KMS-11 (cell line): ENCODE data around the gene CTDSP2.

Source experiments
- H2AFZ ChIP-seq: fragments of 200-600 bp; sonication (generic); 2 replicates; pipeline ENCODE4 v1.6.1; 2016; ENCODE audit warnings: antibody characterized with exemption, mixed run types, low read depth
- H3K27ac ChIP-seq: fragments of 200-600 bp; sonication (generic); 2 replicates; pipeline ENCODE4 v1.6.1; 2016; ENCODE audit warnings: mild to moderate bottlenecking, mixed run types
- H3K27me3 ChIP-seq: fragments of 200-600 bp; sonication (generic); 2 replicates; pipeline ENCODE4 v1.6.1; 2017; ENCODE audit warnings: mild to moderate bottlenecking, low read depth, mixed run types, moderate library complexity; ENCODE audit not compliant: insufficient read depth
- H3K36me3 ChIP-seq: fragments of 200-600 bp; sonication (generic); 2 replicates; pipeline ENCODE4 v1.6.1; 2017; ENCODE audit warnings: mild to moderate bottlenecking, mixed run types; ENCODE audit not compliant: insufficient read depth
- H3K4me1 ChIP-seq: fragments of 200-600 bp; sonication (generic); 2 replicates; pipeline ENCODE4 v1.6.1; 2016; ENCODE audit warnings: mild to moderate bottlenecking, low read depth, mixed run types; ENCODE audit not compliant: poor library complexity, severe bottlenecking
- H3K4me2 ChIP-seq: fragments of 200-600 bp; sonication (generic); 2 replicates; pipeline ENCODE4 v1.7.0; 2016; ENCODE audit warnings: mild to moderate bottlenecking, mixed run types
- H3K4me3 ChIP-seq: fragments of 200-600 bp; sonication (generic); IDR thresholded peaks from 2 replicates; pipeline ENCODE4 v1.6.1; 2017; ENCODE audit warnings: low read depth, low read length, mixed read lengths; ENCODE audit not compliant: insufficient read depth
- H3K79me2 ChIP-seq: fragments of 200-600 bp; sonication (generic); 2 replicates; pipeline ENCODE4 v1.6.1; 2016; ENCODE audit warnings: low read depth, mixed run types; ENCODE audit not compliant: insufficient read depth
- H3K9ac ChIP-seq: fragments of 200-600 bp; sonication (generic); 2 replicates; pipeline ENCODE4 v1.6.1; 2016; ENCODE audit warnings: mild to moderate bottlenecking, mixed run types
- H4K20me1 ChIP-seq: fragments of 200-600 bp; sonication (generic); 2 replicates; pipeline ENCODE4 v1.6.1; 2016; ENCODE audit warnings: mild to moderate bottlenecking, mixed run types; ENCODE audit not compliant: insufficient read depth
- TF ChIP-seq, protein P1 (sequence below): fragments of 200-600 bp; sonication (generic); conservative IDR thresholded peaks from 2 replicates; pipeline ENCODE4 v1.6.1; 2017; ENCODE audit warnings: low read depth, mild to moderate bottlenecking, antibody characterized with exemption, low read length, moderate library complexity, mixed read lengths

Gene CTDSP2

DNA sequence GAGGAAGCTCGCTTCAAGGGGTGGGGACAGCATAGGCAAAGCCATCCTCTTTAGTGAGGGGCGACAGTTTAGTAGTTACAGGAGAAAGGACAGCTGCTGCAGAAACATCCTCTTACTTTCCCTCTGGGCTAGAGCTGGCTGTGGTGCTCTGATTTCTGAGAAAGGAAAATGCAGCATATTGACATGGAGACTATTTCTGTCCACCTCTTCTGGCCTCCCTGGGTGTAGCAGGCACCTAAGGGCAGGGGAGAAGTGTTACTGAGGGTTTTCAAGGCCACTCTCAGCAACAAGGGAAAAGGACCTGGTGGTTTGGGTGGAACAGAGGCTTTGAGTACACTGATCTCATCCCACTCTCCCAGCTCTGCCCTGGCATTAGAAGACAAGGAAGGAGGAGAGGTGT, 40.0 kb upstream of the CTDSP2 start:
- H3K4me2 ChIP-seq: no peak overlapping the region
- no peaks in the 10 kb centered on the region for H3K79me2 ChIP-seq
- H3K4me3 ChIP-seq: no peak overlapping the region
- TF ChIP-seq, protein P1, sequence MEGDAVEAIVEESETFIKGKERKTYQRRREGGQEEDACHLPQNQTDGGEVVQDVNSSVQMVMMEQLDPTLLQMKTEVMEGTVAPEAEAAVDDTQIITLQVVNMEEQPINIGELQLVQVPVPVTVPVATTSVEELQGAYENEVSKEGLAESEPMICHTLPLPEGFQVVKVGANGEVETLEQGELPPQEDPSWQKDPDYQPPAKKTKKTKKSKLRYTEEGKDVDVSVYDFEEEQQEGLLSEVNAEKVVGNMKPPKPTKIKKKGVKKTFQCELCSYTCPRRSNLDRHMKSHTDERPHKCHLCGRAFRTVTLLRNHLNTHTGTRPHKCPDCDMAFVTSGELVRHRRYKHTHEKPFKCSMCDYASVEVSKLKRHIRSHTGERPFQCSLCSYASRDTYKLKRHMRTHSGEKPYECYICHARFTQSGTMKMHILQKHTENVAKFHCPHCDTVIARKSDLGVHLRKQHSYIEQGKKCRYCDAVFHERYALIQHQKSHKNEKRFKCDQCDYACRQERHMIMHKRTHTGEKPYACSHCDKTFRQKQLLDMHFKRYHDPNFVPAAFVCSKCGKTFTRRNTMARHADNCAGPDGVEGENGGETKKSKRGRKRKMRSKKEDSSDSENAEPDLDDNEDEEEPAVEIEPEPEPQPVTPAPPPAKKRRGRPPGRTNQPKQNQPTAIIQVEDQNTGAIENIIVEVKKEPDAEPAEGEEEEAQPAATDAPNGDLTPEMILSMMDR: no peak
- no peak overlapping the region for H3K27ac ChIP-seq
- no peaks in the 10 kb centered on the region for H3K36me3 ChIP-seq
- H2AFZ ChIP-seq: no peak overlapping the region
- H3K9ac ChIP-seq: no peak overlapping the region
- H4K20me1 ChIP-seq: no peaks in the 10 kb centered on the region
- peaks cover 13% of the 10 kb centered on the region for H3K4me1 ChIP-seq
- H3K27me3 ChIP-seq: no peaks in the 10 kb centered on the region

DNA sequence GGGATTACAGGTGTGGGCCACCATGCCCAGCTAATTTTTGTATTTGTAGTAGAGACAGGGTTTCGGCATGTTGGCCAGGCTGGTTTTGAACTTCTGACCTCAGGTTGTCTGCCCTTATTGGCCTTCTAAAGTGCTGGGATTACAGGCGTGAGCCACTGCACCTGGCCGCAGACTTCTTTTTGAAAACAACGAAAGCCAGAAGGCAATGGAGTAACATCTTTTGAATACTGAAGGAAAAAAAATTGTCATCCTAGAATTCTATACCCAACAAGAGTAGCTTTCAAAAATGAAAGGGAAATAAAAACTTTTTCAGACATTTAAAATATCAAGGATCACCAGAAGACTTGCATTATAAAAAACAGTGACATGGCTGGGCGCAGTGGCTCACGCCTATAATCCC, 38.7 kb upstream of the CTDSP2 start:
- H3K36me3 ChIP-seq: no peaks in the 10 kb centered on the region
- H3K27ac ChIP-seq: no peak overlapping the region
- no peak overlapping the region for H3K9ac ChIP-seq
- H2AFZ ChIP-seq: no peak overlapping the region
- H3K4me2 ChIP-seq: no peak overlapping the region
- H3K4me3 ChIP-seq: no peak overlapping the region
- peaks cover 13% of the 10 kb centered on the region for H3K4me1 ChIP-seq
- TF ChIP-seq, protein P1: no peak
- no peaks in the 10 kb centered on the region for H4K20me1 ChIP-seq
- H3K27me3 ChIP-seq: no peaks in the 10 kb centered on the region
- H3K79me2 ChIP-seq: no peaks in the 10 kb centered on the region

DNA sequence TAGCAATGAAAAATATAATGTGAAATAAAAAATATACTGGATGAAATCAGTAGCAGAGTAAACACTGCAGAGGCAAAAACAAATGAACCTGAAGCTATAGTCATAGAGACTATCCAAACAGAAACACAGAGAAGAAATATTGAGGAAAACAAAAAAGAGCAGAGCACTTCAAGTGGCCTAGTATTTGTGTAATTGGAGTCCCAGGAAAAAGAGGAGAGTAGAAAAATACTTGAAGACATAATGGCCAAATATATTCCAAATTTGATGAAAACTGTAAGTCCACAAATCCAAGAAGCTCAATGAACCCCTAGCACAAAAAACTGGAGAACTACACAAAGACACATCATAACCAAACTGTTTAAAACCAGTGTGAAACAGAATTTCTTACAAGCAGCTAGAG, 37.2 kb upstream of the CTDSP2 start:
- Histone ChIP-seq H2AFZ (no peak overlapping the region), H3K36me3 (no peaks in the 10 kb centered on the region), H3K4me1 (peaks cover 12% of the 10 kb centered on the region), H3K79me2 (no peaks in the 10 kb centered on the region), H3K9ac (no peak overlapping the region), H3K4me2 (no peak overlapping the region), H3K27me3 (no peaks in the 10 kb centered on the region), H3K27ac (no peak overlapping the region), H3K4me3 (no peak overlapping the region), H4K20me1 (no peaks in the 10 kb centered on the region)
- TF ChIP-seq, protein P1: no peak

DNA sequence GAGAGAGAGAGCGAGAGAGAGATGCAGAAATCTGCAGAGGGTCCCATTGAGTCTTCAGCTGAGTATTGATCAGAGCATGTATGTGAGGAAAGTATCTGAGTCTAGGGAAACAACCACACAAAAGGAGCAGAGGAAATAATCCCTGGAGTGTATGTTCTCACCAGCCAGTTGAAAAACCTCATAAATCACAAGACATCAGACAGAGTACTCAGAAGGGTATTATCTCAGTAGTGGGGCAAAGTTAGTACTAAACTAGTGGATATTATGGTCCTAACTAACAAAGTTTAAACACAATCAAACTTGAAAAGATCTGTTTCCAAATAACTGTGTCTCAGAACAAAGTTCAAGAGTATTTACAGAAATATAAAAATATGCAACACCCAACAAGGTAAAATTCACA, 36.5 kb upstream of the CTDSP2 start:
- Histone ChIP-seq H3K27me3 (no peaks in the 10 kb centered on the region), H3K36me3 (no peaks in the 10 kb centered on the region), H4K20me1 (no peaks in the 10 kb centered on the region), H3K4me2 (no peak overlapping the region), H3K27ac (no peak overlapping the region), H3K4me3 (no peak overlapping the region), H3K4me1 (peaks cover 5% of the 10 kb centered on the region), H3K79me2 (no peaks in the 10 kb centered on the region), H3K9ac (no peak overlapping the region), H2AFZ (no peak overlapping the region)
- TF ChIP-seq, protein P1: no peak
